Activated naive CD8-positive, alpha-beta T cell treated with anti-CD3 and anti-CD28 coated beads, Interleukin-2, amount 50 U/mL, for 24 hours (primary cell): ENCODE data around the gene RNU6-1.

Experiments used
- ATAC-seq: fragments of 150-1000 bp; cut with Tn5 transposase; one replicate; pipeline ENCODE4 v1.10.0; 2021
- DNase-seq: peaks from one replicate; pipeline ENCODE4 v3.0.0; 2021
- H3K27ac Mint-ChIP-seq: one replicate; pipeline ENCODE4 v1.8.0; 2021; ENCODE audit warnings: mild to moderate bottlenecking, mixed read lengths
- H3K27me3 Mint-ChIP-seq: one replicate; pipeline ENCODE4 v1.8.0; 2021; ENCODE audit warnings: mixed read lengths
- H3K36me3 Mint-ChIP-seq: one replicate; pipeline ENCODE4 v1.8.0; 2021; ENCODE audit warnings: low read depth, mixed read lengths
- H3K4me1 Mint-ChIP-seq: one replicate; pipeline ENCODE4 v1.8.0; 2021; ENCODE audit warnings: mixed read lengths
- H3K4me3 Mint-ChIP-seq: one replicate; pipeline ENCODE4 v1.8.0; 2021; ENCODE audit warnings: mild to moderate bottlenecking, moderate library complexity, mixed read lengths
- H3K9me3 Mint-ChIP-seq: one replicate; pipeline ENCODE4 v1.8.0; 2021; ENCODE audit warnings: mixed read lengths

RNU6-1 gene

GRCh38 chr15:67794832-67795574 lies 44.8 kb downstream of the RNU6-1 start:
- H3K27ac Mint-ChIP-seq = no peak overlapping the region
- DNase-seq = peak; percentile 54
- ATAC-seq = no peak

GRCh38 chr15:67792250-67792942 lies 47.4 kb downstream of the RNU6-1 start:
- DNase-seq = no peak
- Mint-ChIP-seq H3K4me3 (no peak overlapping the region), H3K9me3 (peaks cover 20% of the 10 kb centered on the region), H3K36me3 (peaks cover 22% of the 10 kb centered on the region), H3K27ac (no peak overlapping the region), H3K4me1 (peaks cover 7% of the 10 kb centered on the region), H3K27me3 (no peaks in the 10 kb centered on the region)
- ATAC-seq = no peak

More at GRCh38 chr15:67794832-67795574, 44.8 kb downstream of the RNU6-1 start:
- Mint-ChIP-seq H3K4me3 (no peak overlapping the region), H3K27me3 (no peaks in the 10 kb centered on the region), H3K9me3 (peaks cover 20% of the 10 kb centered on the region), H3K36me3 (peaks cover 20% of the 10 kb centered on the region), H3K4me1 (peaks cover 7% of the 10 kb centered on the region)

DNA sequence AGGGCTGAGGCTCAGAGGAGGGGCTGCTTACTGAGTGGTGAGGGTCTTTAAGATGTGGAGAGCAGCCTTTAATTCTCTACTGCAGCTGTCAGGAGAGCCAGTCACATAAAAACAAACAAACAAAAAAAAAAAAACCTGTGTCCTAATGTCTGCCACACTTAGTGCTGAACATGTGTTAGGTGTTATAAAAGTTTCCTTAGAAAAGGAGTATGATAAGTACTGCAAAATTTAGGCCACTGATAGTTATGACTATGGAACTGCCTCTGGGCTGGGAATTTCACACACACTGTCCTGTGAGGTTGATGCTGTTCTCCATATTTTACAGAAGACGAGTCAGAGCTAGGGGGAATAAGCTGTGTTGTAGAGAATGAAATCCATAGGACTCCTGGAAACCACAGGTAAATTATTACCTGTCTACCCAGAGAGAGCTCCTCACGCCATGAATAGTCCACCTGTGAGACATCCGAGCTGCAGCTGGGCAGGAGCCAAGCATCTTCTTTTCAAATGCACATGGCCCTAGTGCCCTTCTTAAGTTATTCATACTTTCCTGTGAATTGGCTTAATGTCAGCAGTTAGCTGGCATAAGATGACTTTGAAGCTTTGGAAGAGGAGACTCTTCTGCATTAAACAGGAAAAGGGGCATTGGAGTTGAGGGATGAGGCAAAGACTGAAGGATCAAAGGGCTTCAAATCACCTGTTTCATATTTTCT lies 49.1 kb downstream of the RNU6-1 start:
- Mint-ChIP-seq H3K4me3 (no peak overlapping the region), H3K4me1 (peaks cover 7% of the 10 kb centered on the region), H3K9me3 (peaks cover 17% of the 10 kb centered on the region), H3K27ac (no peak overlapping the region), H3K27me3 (no peaks in the 10 kb centered on the region), H3K36me3 (peaks cover 22% of the 10 kb centered on the region)
- no peak for ATAC-seq
- no peak for DNase-seq
